Activated B cell treated with CpG ODN at 0.5 μM for 24 hours (primary cell): ENCODE results near the gene MTERF4. TPM values are rescaled to one million over a fixed set of nuclear protein-coding genes. Genes with fewer than 3 reads are reported as not detected.

ENCODE experiments used
- ATAC-seq: fragments of 200-7000 bp; cut with Tn5 transposase; one replicate; pipeline ENCODE4 v1.10.0; 2021; ENCODE audit warnings: low read depth, mild to moderate bottlenecking, moderate library complexity
- CTCF ChIA-PET: fragments of 350-600 bp; sonication (Branson Sonifier 250); formaldehyde crosslinking; loops from one replicate; lab custom pipeline; 2021; ENCODE audit warnings: antibody characterized with exemption; lab: Charles Lee
- POLR2A ChIA-PET: fragments of 350-600 bp; sonication (Branson Sonifier 250); formaldehyde crosslinking; loops from one replicate; lab custom pipeline; 2021; ENCODE audit warnings: antibody characterized with exemption; lab: Charles Lee
- DNase-seq: peaks from one replicate; pipeline ENCODE4 v3.0.0; 2022
- H3K27ac Mint-ChIP-seq: one replicate; pipeline ENCODE4 v1.8.0; 2020; ENCODE audit warnings: mixed read lengths
- H3K27me3 Mint-ChIP-seq: one replicate; pipeline ENCODE4 v1.8.0; 2021; ENCODE audit warnings: mixed read lengths
- H3K36me3 Mint-ChIP-seq: one replicate; pipeline ENCODE4 v1.8.0; 2021; ENCODE audit warnings: low read depth, mixed read lengths
- H3K4me1 Mint-ChIP-seq: one replicate; pipeline ENCODE4 v1.8.0; 2021; ENCODE audit warnings: mixed read lengths
- H3K4me3 Mint-ChIP-seq: one replicate; pipeline ENCODE4 v1.8.0; 2020; ENCODE audit warnings: mild to moderate bottlenecking, mixed read lengths
- H3K9me3 Mint-ChIP-seq: one replicate; pipeline ENCODE4 v1.8.0; 2020; ENCODE audit warnings: mixed read lengths
- CTCF ChIP-seq: fragments of 200-600 bp; IDR thresholded peaks from one replicate; pipeline ENCODE4 v1.8.0; 2022; ENCODE audit warnings: antibody characterized with exemption, mild to moderate bottlenecking
- intact Hi-C: fragments of 100-400 bp; cut with micrococcal nuclease; formaldehyde crosslinking; loops from one replicate; pipeline ENCODE4 v1.15.1; 2024
- total RNA-seq: library from RNA; stranded (reverse); gene quantifications from 2 replicates; pipeline ENCODE4 v1.2.3, GENCODE V29; 2022

MTERF4 gene
- total RNA-seq, 1 donor from 2014 or later, result 122 TPM

- POLR2A ChIA-PET, result interaction anchor here (0.8 to 7.5 kb wide), 8 partner anchors 9 to 217 kb away, joined by 3 to 142 read pairs (median 4); partner anchors contain the start of genes HDLBP, PASK, PPP1R7 and SEPTIN2
- Mint-ChIP-seq H3K27me3 (no peaks in the 10 kb centered on the region), H3K27ac (peak overlapping the region; percentile 61), H3K4me3 (peak overlapping the region; percentile 73), H3K4me1 (peaks cover 82% of the 10 kb centered on the region), H3K9me3 (no peaks in the 10 kb centered on the region), H3K36me3 (peaks cover 75% of the 10 kb centered on the region)
- intact Hi-C loops, result loop anchor here (5.0 kb wide), 1 partner anchor 118 kb away; no protein-coding TSS in a partner anchor
- CTCF ChIA-PET, result interaction anchor here (0.7 to 1.8 kb wide), 2 partner anchors 21 to 50 kb away, joined by 4 to 7 read pairs; partner anchors contain the start of genes PASK and PPP1R7
- no peak for DNase-seq
- ATAC-seq, result peak; percentile 22
- no peak for TF ChIP-seq CTCF
Observed at GRCh38 chr2:241099246-241099645, 2.8 kb downstream of the MTERF4 start.

DNA sequence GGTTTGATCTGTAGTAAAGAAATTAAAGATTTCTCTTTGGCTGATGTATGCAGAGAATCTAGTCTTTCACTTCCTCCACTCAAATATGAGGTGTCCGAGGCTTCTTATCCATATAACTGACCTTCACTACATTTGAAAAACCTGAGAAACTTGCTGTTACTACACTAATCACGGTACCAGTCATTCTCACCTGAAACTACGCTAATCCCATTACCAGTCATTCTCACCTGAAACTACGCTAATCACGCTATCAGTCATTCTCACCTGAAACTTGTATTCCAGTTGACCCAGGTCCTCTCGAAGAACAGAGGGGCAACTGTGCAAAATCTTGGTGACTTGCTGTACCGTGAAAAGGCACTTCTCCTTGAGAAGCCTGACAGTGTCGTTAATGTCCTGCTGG, 5.1 kb downstream of the MTERF4 start:
- H3K27ac Mint-ChIP-seq, result no peak overlapping the region

DNA sequence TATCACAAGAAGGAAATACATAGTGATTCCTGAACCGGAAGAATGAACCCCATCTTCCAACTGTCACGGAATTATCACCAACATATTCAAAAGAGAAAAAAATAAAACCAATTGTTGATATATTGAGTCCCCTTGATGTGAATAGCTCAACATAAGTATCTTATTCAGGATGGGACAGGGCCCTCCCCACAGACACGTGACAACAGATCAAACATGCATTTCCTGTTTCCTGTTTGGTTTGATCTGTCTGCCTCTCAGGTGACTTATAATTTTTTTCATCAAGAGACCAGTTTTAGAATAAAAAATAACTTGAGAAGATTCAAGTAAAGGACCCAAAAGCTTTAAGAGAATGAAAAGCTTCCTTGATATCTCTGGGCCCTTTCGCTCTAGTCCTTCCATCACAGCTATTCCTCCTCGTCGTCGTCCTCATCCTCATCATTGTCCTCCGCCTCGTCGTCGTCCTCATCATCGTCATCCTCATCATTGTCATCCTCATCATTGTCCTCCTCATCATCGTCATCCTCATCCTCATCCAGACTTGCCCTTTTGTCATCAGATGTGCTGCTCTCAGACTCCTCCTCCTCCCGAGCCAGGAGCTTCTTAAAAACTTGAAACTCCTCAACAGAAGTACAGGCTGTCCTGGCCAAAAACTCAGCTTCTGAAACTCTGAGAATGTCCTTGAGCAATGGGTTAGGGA, 6.3 kb downstream of the MTERF4 start:
- H3K36me3 Mint-ChIP-seq, result peaks cover 92% of the 10 kb centered on the region
- intact Hi-C loops, result loop anchor here (5.0 kb wide), 1 partner anchor 122 kb away; no protein-coding TSS in a partner anchor
- H3K4me3 Mint-ChIP-seq, result no peak overlapping the region

More for the DNA sequence above, 5.1 kb downstream of the MTERF4 start:
- ChIA-PET CTCF (no interaction called here), POLR2A (interaction anchor here (0.6 kb wide), 1 partner anchor 219 kb away, joined by 3 read pairs; the partner anchor contains the start of gene SEPTIN2)
- Mint-ChIP-seq H3K4me3 (no peak overlapping the region), H3K9me3 (no peaks in the 10 kb centered on the region), H3K4me1 (peaks cover 68% of the 10 kb centered on the region), H3K36me3 (peaks cover 88% of the 10 kb centered on the region), H3K27me3 (no peaks in the 10 kb centered on the region)
- TF ChIP-seq CTCF, result no peak
- no peak for ATAC-seq
- intact Hi-C loops, result loop anchor here (5.0 kb wide), 1 partner anchor 120 kb away; no protein-coding TSS in a partner anchor
- no peak for DNase-seq

DNA sequence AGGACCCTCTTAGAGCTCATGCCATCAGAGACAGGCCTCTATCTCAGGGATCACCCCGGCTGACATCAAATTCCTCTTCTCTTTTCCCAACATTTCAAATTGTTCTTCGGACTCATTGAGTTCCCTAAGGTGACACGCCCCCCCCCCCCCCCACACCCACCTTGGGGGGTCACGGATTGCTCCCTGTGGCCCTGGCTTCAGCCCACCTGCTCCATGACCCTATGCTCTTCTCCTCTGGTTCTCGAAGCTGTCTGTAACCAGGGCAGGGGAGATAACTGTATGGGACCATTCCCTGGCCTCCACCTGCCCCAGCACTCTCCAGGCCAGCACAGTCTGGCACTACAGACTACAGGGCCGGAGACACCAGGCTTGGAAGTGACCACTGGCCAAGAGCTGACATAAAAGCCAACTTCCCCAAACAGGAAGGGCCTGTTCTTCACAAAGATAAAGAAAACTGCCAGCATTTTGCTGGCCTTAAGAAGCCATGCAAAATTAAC, 7.1 kb downstream of the MTERF4 start:
- no peak for TF ChIP-seq CTCF
- ChIA-PET CTCF (interaction anchor here (1.3 to 2.3 kb wide), 2 partner anchors 54 to 56 kb away, joined by 3 to 6 read pairs; partner anchors contain the start of genes PASK and PPP1R7), POLR2A (interaction anchor here (0.6 to 2.5 kb wide), 6 partner anchors 15 to 56 kb away, joined by 3 to 11 read pairs (median 6); partner anchors contain the start of genes PASK and PPP1R7)
- DNase-seq (no peak), ATAC-seq (no peak)
- H3K27me3 Mint-ChIP-seq, result no peaks in the 10 kb centered on the region
- H3K4me1 Mint-ChIP-seq, result peaks cover 53% of the 10 kb centered on the region
- no peak overlapping the region for H3K4me3 Mint-ChIP-seq
- H3K9me3 Mint-ChIP-seq, result no peaks in the 10 kb centered on the region
- peaks cover 91% of the 10 kb centered on the region for H3K36me3 Mint-ChIP-seq
- intact Hi-C loops, result loop anchor here (5.0 kb wide), 1 partner anchor 122 kb away; no protein-coding TSS in a partner anchor
- H3K27ac Mint-ChIP-seq, result peak overlapping the region; percentile 41

More for the DNA sequence above, 6.3 kb downstream of the MTERF4 start:
- CTCF ChIA-PET, result interaction anchor here (0.9 to 2.3 kb wide), 2 partner anchors 54 to 55 kb away, joined by 4 to 6 read pairs; partner anchors contain the start of genes PASK and PPP1R7
- Mint-ChIP-seq H3K9me3 (no peaks in the 10 kb centered on the region), H3K27ac (peak overlapping the region; percentile 8), H3K4me1 (peaks cover 61% of the 10 kb centered on the region), H3K27me3 (no peaks in the 10 kb centered on the region)
- ATAC-seq, result no peak
- TF ChIP-seq CTCF, result no peak
- DNase-seq, result no peak
- POLR2A ChIA-PET, result interaction anchor here (0.6 to 2.5 kb wide), 4 partner anchors 15 to 54 kb away, joined by 3 to 9 read pairs (median 5); partner anchors contain the start of gene PASK
